Loucy (cell line): ENCODE data around the gene SYPL1.

Experiments used
- EZH2phosphoT487 ChIP-seq: fragments of 200-600 bp; IDR thresholded peaks from 2 replicates; pipeline ENCODE4 v1.6.1; 2018; ENCODE audit warnings: antibody characterized with exemption, mild to moderate bottlenecking, moderate library complexity, borderline replicate concordance
- TF ChIP-seq, protein P1 (sequence below): fragments of 200-600 bp; sonication (generic); conservative IDR thresholded peaks from 2 replicates; pipeline ENCODE4 v1.5.1; 2014; ENCODE audit warnings: mild to moderate bottlenecking, antibody characterized with exemption, low read length

DNA sequence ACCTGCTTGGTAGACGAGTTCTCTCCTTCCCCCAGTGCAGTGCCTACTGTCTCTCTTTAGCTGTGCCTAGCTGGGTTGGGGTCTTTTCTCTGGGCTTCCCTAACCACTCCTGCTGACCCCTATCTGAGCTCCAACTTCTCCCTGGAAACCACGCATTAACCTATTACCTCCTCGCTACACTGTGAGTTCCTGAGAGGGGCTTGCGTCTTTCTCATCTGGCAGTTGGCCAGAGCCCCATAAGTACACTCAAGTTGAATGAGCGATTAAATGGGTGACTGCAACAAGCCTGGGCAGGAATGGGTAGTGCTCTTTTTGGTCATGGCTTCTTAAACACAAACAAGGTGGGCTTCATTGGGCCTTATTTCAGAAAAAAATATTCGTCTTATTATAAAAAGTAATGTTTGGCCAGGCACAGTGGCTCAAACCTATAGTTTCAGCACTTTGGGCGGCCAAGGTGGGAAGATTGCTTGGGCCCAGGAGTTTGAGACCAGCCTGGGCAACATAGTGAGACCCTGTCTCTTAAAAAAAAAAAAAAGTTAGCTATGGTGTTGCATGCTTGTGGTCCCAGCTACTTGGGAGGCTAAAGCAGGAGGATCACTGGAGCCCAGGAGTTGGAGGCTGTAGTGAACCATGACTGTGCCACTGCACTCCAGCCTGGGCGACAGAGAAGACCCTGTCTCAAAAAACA, 41.4 kb downstream of the SYPL1 start:
- TF ChIP-seq, protein P1, sequence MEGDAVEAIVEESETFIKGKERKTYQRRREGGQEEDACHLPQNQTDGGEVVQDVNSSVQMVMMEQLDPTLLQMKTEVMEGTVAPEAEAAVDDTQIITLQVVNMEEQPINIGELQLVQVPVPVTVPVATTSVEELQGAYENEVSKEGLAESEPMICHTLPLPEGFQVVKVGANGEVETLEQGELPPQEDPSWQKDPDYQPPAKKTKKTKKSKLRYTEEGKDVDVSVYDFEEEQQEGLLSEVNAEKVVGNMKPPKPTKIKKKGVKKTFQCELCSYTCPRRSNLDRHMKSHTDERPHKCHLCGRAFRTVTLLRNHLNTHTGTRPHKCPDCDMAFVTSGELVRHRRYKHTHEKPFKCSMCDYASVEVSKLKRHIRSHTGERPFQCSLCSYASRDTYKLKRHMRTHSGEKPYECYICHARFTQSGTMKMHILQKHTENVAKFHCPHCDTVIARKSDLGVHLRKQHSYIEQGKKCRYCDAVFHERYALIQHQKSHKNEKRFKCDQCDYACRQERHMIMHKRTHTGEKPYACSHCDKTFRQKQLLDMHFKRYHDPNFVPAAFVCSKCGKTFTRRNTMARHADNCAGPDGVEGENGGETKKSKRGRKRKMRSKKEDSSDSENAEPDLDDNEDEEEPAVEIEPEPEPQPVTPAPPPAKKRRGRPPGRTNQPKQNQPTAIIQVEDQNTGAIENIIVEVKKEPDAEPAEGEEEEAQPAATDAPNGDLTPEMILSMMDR: no peak
- no peak for TF ChIP-seq EZH2phosphoT487
